ENCODE data around the gene TENM4. TPM values are rescaled to one million over a fixed set of nuclear protein-coding genes. Genes with fewer than 3 reads are reported as not detected.

Gene TENM4
- total RNA-seq, 1 experiment from 2014 or later = 0.39 TPM

DNA sequence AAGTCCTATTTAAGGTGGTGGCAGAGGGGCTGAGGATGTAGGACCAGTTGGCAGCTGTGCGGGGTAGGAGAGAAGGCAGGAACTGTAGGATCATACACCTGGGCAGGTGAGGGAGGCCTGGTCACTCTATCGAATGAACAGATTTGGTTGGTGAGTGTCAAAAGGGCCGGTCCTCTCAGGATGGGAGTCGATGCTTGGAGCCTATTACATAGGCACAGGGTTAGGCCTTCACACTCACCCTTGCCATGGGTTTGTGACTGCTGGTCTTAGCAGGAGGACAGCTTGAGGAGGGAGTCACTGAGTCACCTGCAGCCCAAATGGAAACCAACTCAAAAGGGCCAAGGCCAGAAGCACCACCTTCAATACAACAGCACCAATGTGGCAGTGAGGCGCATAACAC, 786.0 kb downstream of the TENM4 start:
- Histone ChIP-seq H3K27me3 (ENCODE audit: control insufficient read depth, insufficient read depth, low read length) (no peaks in the 10 kb centered on the region), H3K27ac (ENCODE audit: low read length) (no peak overlapping the region), H3K4me1 (ENCODE audit: control insufficient read depth, insufficient read depth, low read length) (no peaks in the 10 kb centered on the region), H3K4me3 (ENCODE audit: low read depth in 2 of 2, low read length in 2 of 2) (no peak overlapping the region), H3K36me3 (ENCODE audit: control insufficient read depth, insufficient read depth, low read length) (no peaks in the 10 kb centered on the region), H3K9me3 (ENCODE audit: control insufficient read depth, insufficient read depth, low read depth, low read length) (no peaks in the 10 kb centered on the region)
- ATAC-seq (no peak), DNase-seq (ENCODE audit: low read depth, low spot score) (no peak)
- in situ Hi-C loops (cut with HindIII; ENCODE audit: low pct_unique_long_range_greater_than_20kb, low sequenced_read_pairs) (no loop called here), intact Hi-C loops (cut with micrococcal nuclease; ENCODE audit: unreplicated experiment) (no loop called here)
- TF ChIP-seq SIN3A (IDR thresholded peaks at IDR 0.05; ENCODE audit: borderline replicate concordance, insufficient read depth, low read depth, low read length) (no peak), TCF7L2 (IDR thresholded peaks at IDR 0.05; ENCODE audit: low read depth, low read length) (no peak), POLR2AphosphoS5 (IDR thresholded peaks at IDR 0.05; ENCODE audit: low read depth, low read length) (no peak)
- TF ChIP-seq, protein P1, sequence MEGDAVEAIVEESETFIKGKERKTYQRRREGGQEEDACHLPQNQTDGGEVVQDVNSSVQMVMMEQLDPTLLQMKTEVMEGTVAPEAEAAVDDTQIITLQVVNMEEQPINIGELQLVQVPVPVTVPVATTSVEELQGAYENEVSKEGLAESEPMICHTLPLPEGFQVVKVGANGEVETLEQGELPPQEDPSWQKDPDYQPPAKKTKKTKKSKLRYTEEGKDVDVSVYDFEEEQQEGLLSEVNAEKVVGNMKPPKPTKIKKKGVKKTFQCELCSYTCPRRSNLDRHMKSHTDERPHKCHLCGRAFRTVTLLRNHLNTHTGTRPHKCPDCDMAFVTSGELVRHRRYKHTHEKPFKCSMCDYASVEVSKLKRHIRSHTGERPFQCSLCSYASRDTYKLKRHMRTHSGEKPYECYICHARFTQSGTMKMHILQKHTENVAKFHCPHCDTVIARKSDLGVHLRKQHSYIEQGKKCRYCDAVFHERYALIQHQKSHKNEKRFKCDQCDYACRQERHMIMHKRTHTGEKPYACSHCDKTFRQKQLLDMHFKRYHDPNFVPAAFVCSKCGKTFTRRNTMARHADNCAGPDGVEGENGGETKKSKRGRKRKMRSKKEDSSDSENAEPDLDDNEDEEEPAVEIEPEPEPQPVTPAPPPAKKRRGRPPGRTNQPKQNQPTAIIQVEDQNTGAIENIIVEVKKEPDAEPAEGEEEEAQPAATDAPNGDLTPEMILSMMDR (IDR thresholded peaks at IDR 0.05) = no peak
- TF ChIP-seq, protein P2, sequence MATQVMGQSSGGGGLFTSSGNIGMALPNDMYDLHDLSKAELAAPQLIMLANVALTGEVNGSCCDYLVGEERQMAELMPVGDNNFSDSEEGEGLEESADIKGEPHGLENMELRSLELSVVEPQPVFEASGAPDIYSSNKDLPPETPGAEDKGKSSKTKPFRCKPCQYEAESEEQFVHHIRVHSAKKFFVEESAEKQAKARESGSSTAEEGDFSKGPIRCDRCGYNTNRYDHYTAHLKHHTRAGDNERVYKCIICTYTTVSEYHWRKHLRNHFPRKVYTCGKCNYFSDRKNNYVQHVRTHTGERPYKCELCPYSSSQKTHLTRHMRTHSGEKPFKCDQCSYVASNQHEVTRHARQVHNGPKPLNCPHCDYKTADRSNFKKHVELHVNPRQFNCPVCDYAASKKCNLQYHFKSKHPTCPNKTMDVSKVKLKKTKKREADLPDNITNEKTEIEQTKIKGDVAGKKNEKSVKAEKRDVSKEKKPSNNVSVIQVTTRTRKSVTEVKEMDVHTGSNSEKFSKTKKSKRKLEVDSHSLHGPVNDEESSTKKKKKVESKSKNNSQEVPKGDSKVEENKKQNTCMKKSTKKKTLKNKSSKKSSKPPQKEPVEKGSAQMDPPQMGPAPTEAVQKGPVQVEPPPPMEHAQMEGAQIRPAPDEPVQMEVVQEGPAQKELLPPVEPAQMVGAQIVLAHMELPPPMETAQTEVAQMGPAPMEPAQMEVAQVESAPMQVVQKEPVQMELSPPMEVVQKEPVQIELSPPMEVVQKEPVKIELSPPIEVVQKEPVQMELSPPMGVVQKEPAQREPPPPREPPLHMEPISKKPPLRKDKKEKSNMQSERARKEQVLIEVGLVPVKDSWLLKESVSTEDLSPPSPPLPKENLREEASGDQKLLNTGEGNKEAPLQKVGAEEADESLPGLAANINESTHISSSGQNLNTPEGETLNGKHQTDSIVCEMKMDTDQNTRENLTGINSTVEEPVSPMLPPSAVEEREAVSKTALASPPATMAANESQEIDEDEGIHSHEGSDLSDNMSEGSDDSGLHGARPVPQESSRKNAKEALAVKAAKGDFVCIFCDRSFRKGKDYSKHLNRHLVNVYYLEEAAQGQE (IDR thresholded peaks at IDR 0.05; ENCODE audit: insufficient read depth in 1 of 2, low read depth in 2 of 2, low read length in 1 of 2) = no peak
- CTCF ChIA-PET = no interaction called here
- no TSS peak for BruUV-seq (replicated peaks)
- POLR2A ChIA-PET = no interaction called here

DNA sequence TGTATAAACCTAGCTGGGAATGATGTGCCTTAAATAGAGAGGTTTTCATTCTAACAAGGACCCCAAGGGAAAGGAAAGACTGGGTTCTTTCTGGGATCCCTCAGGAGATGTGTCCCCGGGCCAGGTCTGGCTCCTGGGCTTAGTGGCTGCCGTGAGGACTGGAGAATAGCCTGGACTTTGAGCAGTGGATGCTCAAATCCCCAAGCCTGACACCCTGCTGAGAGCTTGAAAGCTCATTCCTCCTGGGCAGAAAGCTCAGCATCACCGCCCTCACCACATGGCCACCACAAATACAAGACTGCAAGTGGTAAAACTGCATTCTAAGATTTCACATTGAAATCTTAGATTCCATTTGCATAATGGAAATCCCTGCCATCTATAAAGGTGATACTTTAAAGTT, 786.8 kb downstream of the TENM4 start:
- H3K4me3 ChIP-seq (ENCODE audit: low read depth in 2 of 2, low read length in 2 of 2) = no peak overlapping the region
- no peaks in the 10 kb centered on the region for H3K36me3 ChIP-seq (ENCODE audit: control insufficient read depth, insufficient read depth, low read length)
- H3K4me1 ChIP-seq (ENCODE audit: control insufficient read depth, insufficient read depth, low read length) = no peaks in the 10 kb centered on the region
- H3K27me3 ChIP-seq (ENCODE audit: control insufficient read depth, insufficient read depth, low read length) = no peaks in the 10 kb centered on the region
- ATAC-seq (no peak), DNase-seq (ENCODE audit: low read depth, low spot score) (no peak)
- H3K27ac ChIP-seq (ENCODE audit: low read length) = no peak overlapping the region
- intact Hi-C loops (cut with micrococcal nuclease; ENCODE audit: unreplicated experiment) (no loop called here), in situ Hi-C loops (cut with HindIII; ENCODE audit: low pct_unique_long_range_greater_than_20kb, low sequenced_read_pairs) (no loop called here)
- ChIA-PET CTCF (no interaction called here), POLR2A (no interaction called here)
- no peaks in the 10 kb centered on the region for H3K9me3 ChIP-seq (ENCODE audit: control insufficient read depth, insufficient read depth, low read depth, low read length)
- BruUV-seq (replicated peaks) = no TSS peak
- TF ChIP-seq, protein P2 (IDR thresholded peaks at IDR 0.05; ENCODE audit: insufficient read depth in 1 of 2, low read depth in 2 of 2, low read length in 1 of 2) = no peak
- TF ChIP-seq TCF7L2 (IDR thresholded peaks at IDR 0.05; ENCODE audit: low read depth, low read length) (no peak), POLR2AphosphoS5 (IDR thresholded peaks at IDR 0.05; ENCODE audit: low read depth, low read length) (no peak), SIN3A (IDR thresholded peaks at IDR 0.05; ENCODE audit: borderline replicate concordance, insufficient read depth, low read depth, low read length) (no peak)
- TF ChIP-seq, protein P1 (IDR thresholded peaks at IDR 0.05) = no peak
